ENCODE measurements around the gene DHX38.

GRCh38 chr16:72050769-72051464, 42.7 kb upstream of the DHX38 start:
- no peak for TF ChIP-seq CTCF (CRISPR knock-in tag; IDR thresholded peaks at IDR 0.05)
- no peak for TF ChIP-seq KDM1A (CRISPR knock-in tag; IDR thresholded peaks at IDR 0.05)
- no peak for TF ChIP-seq ZBTB33 (CRISPR knock-in tag; IDR thresholded peaks at IDR 0.05)
